AG04450 (cell line): ENCODE measurements around the gene RNF40. TPM values are rescaled to one million over a fixed set of nuclear protein-coding genes. Genes with fewer than 3 reads are reported as not detected.
A peak's percentile ranks its signal among the peaks of the same experiment; 100 is the strongest.
"Not testable (repeated sequence)": the region's sequence is repeated elsewhere in the genome, so short reads cannot be mapped to it uniquely, and the experiment has no call there.

ENCODE experiments used
- CTCF ChIA-PET: fragments of 300-600, 350-600 bp; formaldehyde crosslinking; extraction: SDS; loops from one replicate; lab custom pipeline; 2022; ENCODE audit warnings: antibody characterized with exemption, inconsistent platforms; lab: Charles Lee
- POLR2A ChIA-PET: fragments of 350-600 bp; formaldehyde crosslinking; extraction: SDS; loops from one replicate; lab custom pipeline; 2021; ENCODE audit warnings: antibody characterized with exemption, inconsistent platforms; lab: Yijun Ruan, JAX
- DNase-seq: peaks from one replicate; pipeline ENCODE4 v3.0.0-alpha.2; 2011; ENCODE audit warnings: low read depth, low spot score
- H3K27ac ChIP-seq: one replicate; pipeline ENCODE4 v1.5.1; 2012; ENCODE audit warnings: low read depth, low read length, control low read depth
- H3K27me3 ChIP-seq: one replicate; pipeline ENCODE4 v1.6.0; 2012; ENCODE audit warnings: low read length; ENCODE audit not compliant: control insufficient read depth, insufficient read depth
- H3K4me3 ChIP-seq: 2 replicates; pipeline ENCODE4 v1.5.1; 2011; ENCODE audit warnings: mild to moderate bottlenecking, low read depth, low read length, control low read depth
- H3K9me3 ChIP-seq: 2 replicates; pipeline ENCODE4 v1.5.1; 2012; ENCODE audit warnings: low read length; ENCODE audit not compliant: control insufficient read depth, insufficient read depth
- polyA plus RNA-seq: library from polyadenylated mRNA; depleted of rRNA; stranded (reverse); fragments of >200 nt; gene quantifications from 2 replicates; pipeline ENCODE4 v1.2.3, GENCODE V29; 2011
- TF ChIP-seq, protein P1 (sequence below): IDR thresholded peaks from 2 replicates; pipeline ENCODE4 v1.5.1; 2011; ENCODE audit warnings: low read depth, low read length, control low read depth, inconsistent platforms

The RNF40 gene
- polyA plus RNA-seq, 1 experiment: 66.8 TPM

DNA sequence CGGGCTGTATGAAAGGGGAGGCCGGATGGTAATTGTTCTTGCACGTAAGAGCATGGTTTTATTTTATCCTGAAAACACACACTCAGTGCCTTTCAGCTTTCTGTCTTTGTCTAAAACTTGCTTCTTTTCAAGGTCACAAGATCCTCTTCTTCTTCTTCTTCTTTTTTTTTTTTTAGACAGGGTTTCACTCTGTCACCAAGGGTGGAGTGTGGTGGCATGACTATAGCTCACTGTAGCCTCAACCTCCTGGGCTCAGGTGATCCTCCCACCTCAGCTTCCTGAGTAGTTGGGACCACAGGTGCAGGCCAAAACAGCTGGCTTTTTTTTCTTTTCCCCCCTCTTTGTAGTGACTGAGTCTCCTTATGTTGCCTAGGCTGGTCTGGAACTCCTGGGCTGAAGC lies 40.8 kb downstream of the RNF40 start:
- no peak for DNase-seq
- TF ChIP-seq, protein P1, sequence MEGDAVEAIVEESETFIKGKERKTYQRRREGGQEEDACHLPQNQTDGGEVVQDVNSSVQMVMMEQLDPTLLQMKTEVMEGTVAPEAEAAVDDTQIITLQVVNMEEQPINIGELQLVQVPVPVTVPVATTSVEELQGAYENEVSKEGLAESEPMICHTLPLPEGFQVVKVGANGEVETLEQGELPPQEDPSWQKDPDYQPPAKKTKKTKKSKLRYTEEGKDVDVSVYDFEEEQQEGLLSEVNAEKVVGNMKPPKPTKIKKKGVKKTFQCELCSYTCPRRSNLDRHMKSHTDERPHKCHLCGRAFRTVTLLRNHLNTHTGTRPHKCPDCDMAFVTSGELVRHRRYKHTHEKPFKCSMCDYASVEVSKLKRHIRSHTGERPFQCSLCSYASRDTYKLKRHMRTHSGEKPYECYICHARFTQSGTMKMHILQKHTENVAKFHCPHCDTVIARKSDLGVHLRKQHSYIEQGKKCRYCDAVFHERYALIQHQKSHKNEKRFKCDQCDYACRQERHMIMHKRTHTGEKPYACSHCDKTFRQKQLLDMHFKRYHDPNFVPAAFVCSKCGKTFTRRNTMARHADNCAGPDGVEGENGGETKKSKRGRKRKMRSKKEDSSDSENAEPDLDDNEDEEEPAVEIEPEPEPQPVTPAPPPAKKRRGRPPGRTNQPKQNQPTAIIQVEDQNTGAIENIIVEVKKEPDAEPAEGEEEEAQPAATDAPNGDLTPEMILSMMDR: no peak
- Histone ChIP-seq H3K27me3 (peaks cover 2% of the 10 kb centered on the region), H3K4me3 (no peak overlapping the region), H3K9me3 (no peaks in the 10 kb centered on the region; the same call in 1 of the 2 replicates), H3K27ac (no peak overlapping the region)
- ChIA-PET POLR2A (no interaction called here), CTCF (interaction anchor here (1.0 to 1.3 kb wide), 2 partner anchors 12 to 15 kb away, joined by 3 to 4 read pairs; no protein-coding TSS in a partner anchor)

DNA sequence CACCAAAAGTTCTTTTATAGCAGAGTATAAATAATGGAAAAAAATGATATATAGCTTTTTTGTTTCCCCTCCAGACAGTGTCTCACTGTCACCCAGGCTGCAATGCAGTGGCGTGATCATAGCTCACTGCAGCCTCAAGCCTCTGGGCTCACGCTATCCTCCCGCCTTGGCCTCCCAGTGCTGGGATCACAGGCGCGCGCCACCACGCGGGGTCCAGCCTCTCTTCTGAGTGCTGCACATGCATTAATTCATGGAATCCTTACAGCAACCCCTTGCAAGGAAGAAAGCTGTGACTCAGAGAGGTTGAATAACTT lies 42.9 kb downstream of the RNF40 start:
- no peak for DNase-seq
- TF ChIP-seq, protein P1: no peak
- POLR2A ChIA-PET: interaction anchor here (0.5 to 3.7 kb wide), 11 partner anchors 9 to 97 kb away, joined by 3 to 70 read pairs (median 3); partner anchors contain the start of gene ZNF629
- H3K27me3 ChIP-seq: peaks cover 2% of the 10 kb centered on the region
- H3K4me3 ChIP-seq: peak overlapping the region; percentile 79
- CTCF ChIA-PET: interaction anchor here (0.6 to 2.4 kb wide), 6 partner anchors 9 to 137 kb away, joined by 3 to 32 read pairs (median 3); no protein-coding TSS in a partner anchor
- H3K9me3 ChIP-seq: no peaks in the 10 kb centered on the region; the same call in 1 of the 2 replicates
- H3K27ac ChIP-seq: peak overlapping the region; percentile 61

DNA sequence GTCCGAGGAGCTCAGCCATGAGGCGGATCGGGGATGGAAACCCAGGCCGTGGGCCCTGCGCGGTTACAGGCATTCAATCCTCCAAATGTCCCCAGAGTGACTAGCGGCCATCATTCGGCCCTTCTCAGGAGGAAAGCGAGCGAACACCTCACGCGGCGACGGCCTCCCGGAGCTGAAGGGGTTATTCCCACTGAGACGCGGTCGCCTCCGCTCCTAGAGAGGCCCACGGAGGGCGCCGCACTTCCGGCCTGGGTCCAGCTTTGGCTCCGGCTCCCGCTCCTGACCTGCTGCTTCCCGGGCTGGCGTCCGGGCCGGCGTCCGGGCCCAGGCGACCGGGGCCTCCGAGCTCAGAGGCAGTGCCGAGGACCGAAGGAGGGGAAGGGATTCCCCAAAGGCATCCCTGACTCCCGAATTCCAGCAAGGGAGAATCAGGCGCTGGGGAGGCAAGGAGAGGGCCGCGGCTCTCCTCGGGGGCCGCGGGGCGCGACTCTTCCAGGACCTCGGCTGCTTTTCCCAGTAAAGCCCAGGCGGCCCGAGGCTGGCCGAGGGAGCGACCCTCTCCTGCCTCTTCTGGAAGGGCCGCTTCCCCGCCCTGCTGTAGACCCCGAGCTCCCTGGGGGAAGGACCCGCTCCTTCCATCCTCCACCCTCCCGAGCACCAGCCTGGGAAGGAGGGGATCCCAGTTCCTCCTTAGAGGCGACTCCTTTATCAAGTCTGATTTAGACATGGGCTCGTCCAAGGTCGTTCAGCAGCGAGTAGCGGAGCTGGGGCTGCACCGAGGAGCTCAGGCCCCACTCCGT lies 43.4 kb downstream of the RNF40 start:
- DNase-seq: no peak

DNA sequence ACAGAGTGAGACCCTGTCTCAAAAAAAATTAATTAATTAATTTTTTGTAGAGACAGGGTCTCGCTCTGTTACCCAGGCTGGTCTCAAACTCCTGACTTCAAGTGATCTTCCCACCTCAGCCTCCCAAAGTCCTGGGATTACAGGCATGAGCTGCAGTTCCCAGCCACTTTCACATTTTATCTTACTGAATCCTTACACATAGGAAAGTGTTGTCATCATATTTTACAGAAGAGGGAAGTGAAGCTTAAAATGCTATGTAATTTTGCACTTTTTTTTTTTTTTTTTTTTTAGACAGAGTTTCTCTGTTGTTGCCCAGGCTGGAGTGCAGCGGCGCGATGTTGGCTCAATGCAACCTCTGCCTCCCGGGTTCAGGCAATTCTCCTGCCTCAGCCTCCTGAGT lies 46.0 kb downstream of the RNF40 start:
- no peak for DNase-seq
- Histone ChIP-seq H3K9me3 (no peaks in the 10 kb centered on the region; the same call in 1 of the 2 replicates), H3K4me3 (no peak overlapping the region), H3K27ac (no peak overlapping the region), H3K27me3 (no peaks in the 10 kb centered on the region)
- TF ChIP-seq, protein P1: no peak
- POLR2A ChIA-PET: no interaction called here
- CTCF ChIA-PET: interaction anchor here (1.3 to 1.8 kb wide), 2 partner anchors 18 to 37 kb away, joined by 4 to 7 read pairs; no protein-coding TSS in a partner anchor

More for the DNA sequence above, 43.4 kb downstream of the RNF40 start:
- peak overlapping the region; percentile 79 for H3K4me3 ChIP-seq
- no peaks in the 10 kb centered on the region; the same call in 1 of the 2 replicates for H3K9me3 ChIP-seq
- H3K27ac ChIP-seq: peak overlapping the region; percentile 87
- TF ChIP-seq, protein P1: peak; percentile 11; the same call in 1 of the 2 replicates
- ChIA-PET POLR2A (interaction anchor here (0.5 to 3.7 kb wide), 13 partner anchors 9 to 97 kb away, joined by 3 to 70 read pairs (median 3); partner anchors contain the start of gene ZNF629), CTCF (interaction anchor here (0.5 to 2.4 kb wide), 6 partner anchors 9 to 136 kb away, joined by 3 to 32 read pairs (median 3); no protein-coding TSS in a partner anchor)
- H3K27me3 ChIP-seq: peaks cover 2% of the 10 kb centered on the region

DNA sequence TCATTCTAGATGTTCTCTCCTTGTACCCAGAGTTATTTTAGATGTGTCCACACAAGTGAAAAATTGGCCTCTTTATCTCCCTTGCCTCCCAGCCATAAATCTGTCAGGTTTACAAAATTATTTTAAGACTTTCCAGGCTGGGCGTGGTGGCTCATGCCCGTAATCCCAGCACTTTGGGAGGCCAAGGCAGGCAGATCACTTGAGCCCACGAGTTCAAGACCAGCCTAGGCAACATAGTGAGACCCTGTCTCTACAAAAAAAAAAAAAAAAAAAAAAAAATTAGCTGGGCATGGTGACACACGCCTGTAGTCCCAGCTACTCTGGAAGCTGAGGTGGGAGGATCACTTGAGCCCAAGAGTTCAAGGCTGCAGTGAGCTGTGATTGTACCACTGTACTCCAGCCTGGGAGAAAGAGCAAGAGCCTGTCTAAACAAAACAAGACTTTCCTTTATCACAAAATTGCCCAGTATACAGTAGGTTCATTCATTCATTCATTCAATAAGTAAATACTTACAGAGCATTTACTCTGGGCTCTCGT lies 46.8 kb downstream of the RNF40 start:
- H3K27ac ChIP-seq: not testable (repeated sequence)

DNA sequence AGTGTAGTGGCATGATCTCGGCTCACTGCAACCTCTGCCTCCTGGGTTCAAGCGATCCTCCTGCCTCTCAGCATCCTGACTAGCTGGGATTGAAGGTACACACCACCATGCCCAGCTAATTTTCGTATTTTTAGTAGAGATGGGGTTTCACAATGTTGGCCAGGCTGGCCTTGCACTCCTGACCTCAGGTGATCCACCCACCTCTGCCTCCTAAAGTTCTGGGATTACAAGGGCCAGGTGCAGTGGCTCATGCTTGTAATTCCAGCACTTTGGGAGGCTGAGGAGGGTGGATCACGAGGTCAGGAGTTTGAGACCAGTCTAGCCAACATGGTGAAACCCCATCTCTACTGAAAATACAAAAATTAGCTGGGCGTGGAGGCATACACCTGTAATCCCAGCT lies 47.6 kb downstream of the RNF40 start:
- POLR2A ChIA-PET, CTCF ChIA-PET, H3K9me3 ChIP-seq, H3K27me3 ChIP-seq, H3K4me3 ChIP-seq, H3K27ac ChIP-seq, DNase-seq: not testable (repeated sequence)

More for the DNA sequence above, 46.8 kb downstream of the RNF40 start:
- H3K9me3 ChIP-seq, POLR2A ChIA-PET, CTCF ChIA-PET, H3K27me3 ChIP-seq, DNase-seq, H3K4me3 ChIP-seq: not testable (repeated sequence)
